Neural cell (in vitro differentiated cells): ENCODE measurements around the gene SH3PXD2A. TPM values are rescaled to one million over a fixed set of nuclear protein-coding genes. Genes with fewer than 3 reads are reported as not detected.

Source experiments
- H2AFZ ChIP-seq: fragments of 200-600, 300-800 bp; sonication (generic), shearing (Covaris generic); 2 replicates; pipeline ENCODE4 v1.6.0; 2014; ENCODE audit warnings: low read depth, mild to moderate bottlenecking, antibody characterized with exemption, low read length, moderate library complexity
- H3F3A ChIP-seq: fragments of 200-600 bp; shearing (Covaris generic); 2 replicates; pipeline ENCODE4 v1.6.1; 2016; ENCODE audit warnings: mild to moderate bottlenecking, moderate library complexity, mixed read lengths, antibody characterized with exemption, low read length; ENCODE audit not compliant: insufficient read depth, poor library complexity, severe bottlenecking
- H3K27ac ChIP-seq: fragments of 200-600, 300-800 bp; sonication (generic), shearing (Covaris generic); 2 replicates; pipeline ENCODE4 v1.5.1; 2014; ENCODE audit warnings: mild to moderate bottlenecking, low read length, moderate library complexity
- H3K27me3 ChIP-seq: fragments of 300-800, 200-600 bp; sonication (generic), shearing (Covaris generic); 2 replicates; pipeline ENCODE4 v1.6.0; 2014; ENCODE audit warnings: mild to moderate bottlenecking, low read depth, low read length, moderate library complexity; ENCODE audit not compliant: insufficient read depth
- H3K36me3 ChIP-seq: fragments of 300-800, 200-600 bp; sonication (generic), shearing (Covaris generic); 2 replicates; pipeline ENCODE4 v1.5.1; 2014; ENCODE audit warnings: mild to moderate bottlenecking, antibody characterized with exemption, low read length, moderate library complexity; ENCODE audit not compliant: insufficient read depth
- H3K4me2 ChIP-seq: fragments of 300-800, 200-600 bp; sonication (generic), shearing (Covaris generic); 2 replicates; pipeline ENCODE4 v1.6.0; 2014; ENCODE audit warnings: mild to moderate bottlenecking, low read length
- H3K4me3 ChIP-seq: fragments of 300-800, 200-600 bp; sonication (generic), shearing (Covaris generic); 2 replicates; pipeline ENCODE4 v1.5.1; 2014; ENCODE audit warnings: mild to moderate bottlenecking, low read length, moderate library complexity
- H3K79me2 ChIP-seq: fragments of 200-600 bp; shearing (Covaris generic); replicated peaks from 2 replicates; pipeline ENCODE4 v1.6.0; 2014; ENCODE audit warnings: mild to moderate bottlenecking, low read length, moderate library complexity; ENCODE audit not compliant: insufficient read depth
- H3K9ac ChIP-seq: fragments of 300-800, 200-600 bp; sonication (generic), shearing (Covaris generic); 2 replicates; pipeline ENCODE4 v1.6.1; 2016; ENCODE audit warnings: mild to moderate bottlenecking, low read length, mixed read lengths
- H3K9me2 ChIP-seq: fragments of 200-600 bp; shearing (Covaris generic); 2 replicates; pipeline ENCODE4 v1.6.1; 2016; ENCODE audit warnings: mild to moderate bottlenecking, low read length, mixed read lengths; ENCODE audit not compliant: insufficient read depth
- H3K9me3 ChIP-seq: fragments of 200-600, 300-800 bp; sonication (generic), shearing (Covaris generic); 2 replicates; pipeline ENCODE4 v1.6.1; 2016; ENCODE audit warnings: mild to moderate bottlenecking, mixed run types, low read length, moderate library complexity, mixed read lengths
- H4K20me1 ChIP-seq: fragments of 200-600 bp; shearing (Covaris generic); 2 replicates; pipeline ENCODE4 v1.6.1; 2016; ENCODE audit warnings: mild to moderate bottlenecking, mixed run types; ENCODE audit not compliant: insufficient read depth
- EP300 ChIP-seq: fragments of 450-650 bp; conservative IDR thresholded peaks from 2 replicates; pipeline ENCODE4 v1.6.1; 2014; ENCODE audit warnings: antibody characterized with exemption, mild to moderate bottlenecking, moderate library complexity; ENCODE audit not compliant: poor library complexity, severe bottlenecking
- EZH2 ChIP-seq: fragments of 200-600, 300-800 bp; shearing (Covaris generic), sonication (generic); IDR thresholded peaks from 2 replicates; pipeline ENCODE4 v1.6.1; 2014; ENCODE audit warnings: antibody characterized with exemption, low read length, borderline replicate concordance, mild to moderate bottlenecking; ENCODE audit not compliant: insufficient read depth, poor library complexity, severe bottlenecking
- MXI1 ChIP-seq: fragments of 450-650 bp; conservative IDR thresholded peaks from 2 replicates; pipeline ENCODE4 v1.6.1; 2014; ENCODE audit warnings: antibody characterized with exemption, mild to moderate bottlenecking; ENCODE audit not compliant: poor library complexity, severe bottlenecking
- POLR2AphosphoS5 ChIP-seq: IDR thresholded peaks from 2 replicates; pipeline ENCODE4 v1.6.1; 2012
- RAD21 ChIP-seq: fragments of 450-650 bp; conservative IDR thresholded peaks from 2 replicates; pipeline ENCODE4 v1.6.1; 2014; ENCODE audit warnings: antibody characterized with exemption, mild to moderate bottlenecking, moderate library complexity
- SMC3 ChIP-seq: fragments of 450-650 bp; conservative IDR thresholded peaks from 2 replicates; pipeline ENCODE4 v1.6.1; 2014; ENCODE audit warnings: antibody characterized with exemption, mild to moderate bottlenecking, moderate library complexity; ENCODE audit not compliant: poor library complexity
- TAF1 ChIP-seq: IDR thresholded peaks from 2 replicates; pipeline ENCODE4 v1.6.1; 2012; ENCODE audit warnings: low read depth
- polyA plus RNA-seq: library from polyadenylated mRNA; depleted of rRNA; stranded (reverse); fragments of >200 nt; gene quantifications from 2 replicates; pipeline ENCODE4 v1.2.3, GENCODE V29; 2014
- TF ChIP-seq, protein P1 (sequence below): IDR thresholded peaks from 2 replicates; pipeline ENCODE4 v1.6.1; 2012; ENCODE audit warnings: borderline replicate concordance
- TF ChIP-seq, protein P2 (sequence below): fragments of 450-650 bp; IDR thresholded peaks from 2 replicates; pipeline ENCODE4 v1.5.1; 2014; ENCODE audit warnings: antibody characterized with exemption, mild to moderate bottlenecking, moderate library complexity; ENCODE audit not compliant: poor library complexity, severe bottlenecking

Gene SH3PXD2A
- polyA plus RNA-seq, 1 donor from 2014 or later: 5.2 TPM

DNA sequence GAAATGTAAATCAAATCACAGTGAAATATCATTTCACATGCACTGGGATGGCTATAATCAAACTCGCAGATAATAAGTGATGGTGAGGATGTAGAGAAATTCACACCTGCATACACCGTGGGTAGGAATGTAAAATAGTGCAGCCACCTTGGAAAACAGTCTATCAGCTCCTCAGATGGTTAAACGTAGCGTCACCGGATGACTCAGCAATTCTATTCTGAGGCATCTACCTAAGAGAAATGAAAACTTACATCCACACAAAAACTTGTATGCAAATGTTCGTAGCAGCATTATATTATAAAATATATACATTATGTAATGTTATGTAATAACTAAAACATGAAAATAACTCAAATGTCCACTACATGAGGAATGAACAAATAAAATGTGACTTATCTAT, 38.9 kb downstream of the SH3PXD2A start:
- no peak overlapping the region for H3K9ac ChIP-seq
- H3F3A ChIP-seq: no peaks in the 10 kb centered on the region
- H3K9me3 ChIP-seq: no peaks in the 10 kb centered on the region
- H3K79me2 ChIP-seq: no peaks in the 10 kb centered on the region
- no peak overlapping the region for H3K4me3 ChIP-seq
- H3K4me2 ChIP-seq: no peak overlapping the region
- TF ChIP-seq, protein P1, sequence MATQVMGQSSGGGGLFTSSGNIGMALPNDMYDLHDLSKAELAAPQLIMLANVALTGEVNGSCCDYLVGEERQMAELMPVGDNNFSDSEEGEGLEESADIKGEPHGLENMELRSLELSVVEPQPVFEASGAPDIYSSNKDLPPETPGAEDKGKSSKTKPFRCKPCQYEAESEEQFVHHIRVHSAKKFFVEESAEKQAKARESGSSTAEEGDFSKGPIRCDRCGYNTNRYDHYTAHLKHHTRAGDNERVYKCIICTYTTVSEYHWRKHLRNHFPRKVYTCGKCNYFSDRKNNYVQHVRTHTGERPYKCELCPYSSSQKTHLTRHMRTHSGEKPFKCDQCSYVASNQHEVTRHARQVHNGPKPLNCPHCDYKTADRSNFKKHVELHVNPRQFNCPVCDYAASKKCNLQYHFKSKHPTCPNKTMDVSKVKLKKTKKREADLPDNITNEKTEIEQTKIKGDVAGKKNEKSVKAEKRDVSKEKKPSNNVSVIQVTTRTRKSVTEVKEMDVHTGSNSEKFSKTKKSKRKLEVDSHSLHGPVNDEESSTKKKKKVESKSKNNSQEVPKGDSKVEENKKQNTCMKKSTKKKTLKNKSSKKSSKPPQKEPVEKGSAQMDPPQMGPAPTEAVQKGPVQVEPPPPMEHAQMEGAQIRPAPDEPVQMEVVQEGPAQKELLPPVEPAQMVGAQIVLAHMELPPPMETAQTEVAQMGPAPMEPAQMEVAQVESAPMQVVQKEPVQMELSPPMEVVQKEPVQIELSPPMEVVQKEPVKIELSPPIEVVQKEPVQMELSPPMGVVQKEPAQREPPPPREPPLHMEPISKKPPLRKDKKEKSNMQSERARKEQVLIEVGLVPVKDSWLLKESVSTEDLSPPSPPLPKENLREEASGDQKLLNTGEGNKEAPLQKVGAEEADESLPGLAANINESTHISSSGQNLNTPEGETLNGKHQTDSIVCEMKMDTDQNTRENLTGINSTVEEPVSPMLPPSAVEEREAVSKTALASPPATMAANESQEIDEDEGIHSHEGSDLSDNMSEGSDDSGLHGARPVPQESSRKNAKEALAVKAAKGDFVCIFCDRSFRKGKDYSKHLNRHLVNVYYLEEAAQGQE: no peak
- TF ChIP-seq POLR2AphosphoS5: no peak
- TF ChIP-seq EZH2: no peak
- no peak for TF ChIP-seq MXI1
- TF ChIP-seq RAD21: no peak
- TF ChIP-seq EP300: no peak
- TF ChIP-seq, protein P2, sequence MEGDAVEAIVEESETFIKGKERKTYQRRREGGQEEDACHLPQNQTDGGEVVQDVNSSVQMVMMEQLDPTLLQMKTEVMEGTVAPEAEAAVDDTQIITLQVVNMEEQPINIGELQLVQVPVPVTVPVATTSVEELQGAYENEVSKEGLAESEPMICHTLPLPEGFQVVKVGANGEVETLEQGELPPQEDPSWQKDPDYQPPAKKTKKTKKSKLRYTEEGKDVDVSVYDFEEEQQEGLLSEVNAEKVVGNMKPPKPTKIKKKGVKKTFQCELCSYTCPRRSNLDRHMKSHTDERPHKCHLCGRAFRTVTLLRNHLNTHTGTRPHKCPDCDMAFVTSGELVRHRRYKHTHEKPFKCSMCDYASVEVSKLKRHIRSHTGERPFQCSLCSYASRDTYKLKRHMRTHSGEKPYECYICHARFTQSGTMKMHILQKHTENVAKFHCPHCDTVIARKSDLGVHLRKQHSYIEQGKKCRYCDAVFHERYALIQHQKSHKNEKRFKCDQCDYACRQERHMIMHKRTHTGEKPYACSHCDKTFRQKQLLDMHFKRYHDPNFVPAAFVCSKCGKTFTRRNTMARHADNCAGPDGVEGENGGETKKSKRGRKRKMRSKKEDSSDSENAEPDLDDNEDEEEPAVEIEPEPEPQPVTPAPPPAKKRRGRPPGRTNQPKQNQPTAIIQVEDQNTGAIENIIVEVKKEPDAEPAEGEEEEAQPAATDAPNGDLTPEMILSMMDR: no peak
- TF ChIP-seq SMC3: no peak
- TF ChIP-seq TAF1: no peak
- no peak overlapping the region for H2AFZ ChIP-seq
- no peaks in the 10 kb centered on the region for H3K36me3 ChIP-seq
- H3K9me2 ChIP-seq: no peaks in the 10 kb centered on the region
- no peaks in the 10 kb centered on the region for H3K27me3 ChIP-seq
- H3K27ac ChIP-seq: no peak overlapping the region
- no peaks in the 10 kb centered on the region for H4K20me1 ChIP-seq

DNA sequence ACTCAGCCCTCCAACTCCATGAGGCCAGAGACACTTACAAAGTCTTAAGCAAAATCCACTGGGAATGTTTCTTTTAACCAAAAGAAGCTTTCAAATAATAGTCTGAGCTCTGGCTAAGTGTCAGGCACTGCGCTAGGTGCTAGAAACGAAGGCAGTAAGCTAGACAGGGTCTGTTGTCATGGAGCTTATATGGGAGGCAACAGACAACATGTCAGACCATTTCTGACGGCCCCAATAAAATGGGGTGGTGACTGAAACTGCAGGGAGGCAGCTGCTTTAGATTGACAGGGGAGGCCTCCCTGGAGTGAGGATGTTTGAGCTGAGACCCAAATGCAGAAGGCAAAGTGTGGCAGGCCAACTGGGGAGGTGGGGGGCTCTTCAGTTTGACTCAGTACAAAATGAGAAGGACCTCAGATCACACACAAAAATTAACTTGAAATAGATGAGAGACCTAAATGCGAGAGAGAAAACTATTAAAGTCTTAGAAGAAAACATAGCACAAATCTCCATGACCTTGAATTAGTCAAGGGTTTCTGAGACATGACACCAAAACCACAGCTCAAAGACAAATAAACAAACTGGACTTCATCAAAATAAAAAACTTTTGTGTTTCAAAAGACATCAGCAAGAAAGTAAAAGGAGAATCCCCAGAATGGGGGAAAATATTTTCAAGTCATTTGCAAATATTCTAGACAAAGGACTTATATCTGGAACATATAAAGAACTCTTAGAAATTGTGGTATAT, 40.6 kb downstream of the SH3PXD2A start:
- Histone ChIP-seq H3K36me3 (no peaks in the 10 kb centered on the region), H3K4me2 (no peak overlapping the region), H3K9ac (no peak overlapping the region), H3K9me2 (no peaks in the 10 kb centered on the region), H3K9me3 (no peaks in the 10 kb centered on the region), H4K20me1 (no peaks in the 10 kb centered on the region), H2AFZ (no peak overlapping the region), H3K79me2 (no peaks in the 10 kb centered on the region), H3K4me3 (no peak overlapping the region), H3F3A (no peaks in the 10 kb centered on the region), H3K27me3 (no peaks in the 10 kb centered on the region), H3K27ac (no peak overlapping the region)
- TF ChIP-seq, protein P2: no peak
- TF ChIP-seq TAF1 (no peak), SMC3 (no peak), EP300 (no peak), MXI1 (no peak), EZH2 (no peak), RAD21 (no peak), POLR2AphosphoS5 (no peak)
- TF ChIP-seq, protein P1: no peak
